Measurements from ENCODE around the gene CTNNA2. TPM values are rescaled to one million over a fixed set of nuclear protein-coding genes. Genes with fewer than 3 reads are reported as not detected.

Gene CTNNA2
- total RNA-seq, 3 donors from 2014 or later = 0.29 to 4.2 (median 1.1) TPM

DNA sequence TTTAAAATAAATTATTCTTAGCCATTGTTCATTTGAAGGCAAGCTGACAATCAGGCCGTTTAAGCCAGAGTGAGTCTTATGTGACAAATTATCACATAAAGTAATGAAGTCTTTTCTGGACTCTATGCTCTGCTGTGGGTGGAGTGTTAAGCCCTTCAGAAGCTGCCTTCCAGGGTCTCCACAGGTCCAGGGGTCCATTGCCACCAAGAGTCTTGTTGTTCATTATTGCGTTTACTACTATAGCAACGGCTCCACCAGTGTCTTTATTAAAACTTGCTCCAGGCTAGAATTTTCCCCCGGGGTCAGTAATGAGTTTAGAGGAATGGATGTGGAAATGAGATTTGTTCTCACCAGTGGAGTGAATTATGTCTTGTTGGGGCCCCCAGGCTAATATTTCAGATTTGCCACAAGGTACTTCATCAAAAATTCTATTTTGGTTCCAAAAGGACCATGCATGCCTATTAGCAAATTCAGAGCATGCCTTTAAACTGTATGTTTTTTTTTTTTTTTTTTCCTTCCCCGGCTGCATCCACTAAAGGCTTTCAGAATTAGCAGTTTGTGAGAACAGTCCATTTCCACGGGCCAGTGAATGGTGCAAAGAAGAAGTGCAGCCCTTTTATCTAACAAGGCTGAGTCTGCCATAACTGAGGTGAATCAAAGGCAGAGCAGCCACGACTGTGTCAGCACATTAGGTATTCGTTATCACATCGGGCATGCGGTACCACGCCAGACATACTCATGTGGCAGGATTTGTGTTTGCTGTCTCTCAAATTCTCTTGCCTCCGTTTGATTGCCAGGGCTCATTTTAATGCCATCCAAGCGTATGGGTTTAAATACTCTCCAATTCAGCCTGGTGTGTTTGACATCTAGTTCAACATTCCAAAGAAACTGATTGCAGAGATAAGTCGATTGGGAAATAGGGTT lies 817.9 kb downstream of the CTNNA2 start:
- no peak for TF ChIP-seq CTCF (IDR thresholded peaks at IDR 0.05)
- Histone ChIP-seq H3K4me3 (no peak overlapping the region), H3K9me3 (no peaks in the 10 kb centered on the region), H3K4me1 (ENCODE audit: low read depth) (no peaks in the 10 kb centered on the region), H3K36me3 (ENCODE audit: low read depth) (no peaks in the 10 kb centered on the region)
- ATAC-seq = no peak
- no peak for DNase-seq
- intact Hi-C loops (cut with DNase I, micrococcal nuclease) = no loop called here

DNA sequence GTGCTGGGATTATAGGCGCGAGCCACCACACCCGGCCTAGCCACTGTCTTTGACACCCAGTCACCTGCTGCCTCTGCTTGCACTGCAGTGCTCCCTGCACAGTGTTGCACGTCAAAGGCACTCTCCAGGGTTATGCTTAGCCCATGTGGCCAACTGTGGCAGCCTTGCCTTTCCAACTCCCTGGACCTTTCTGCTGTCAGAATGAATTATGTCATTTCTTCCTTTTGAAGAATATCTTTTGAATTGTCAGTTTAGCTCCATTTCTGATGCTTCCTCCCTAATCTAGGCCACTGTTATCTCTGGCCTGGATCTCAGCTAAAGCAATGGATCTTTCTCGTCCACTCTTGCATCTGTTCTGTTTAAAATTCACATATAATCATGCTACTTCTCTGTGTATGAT lies 821.0 kb downstream of the CTNNA2 start:
- ATAC-seq (no peak), DNase-seq (no peak)
- Histone ChIP-seq H3K4me1 (ENCODE audit: low read depth) (no peaks in the 10 kb centered on the region), H3K4me3 (no peak overlapping the region), H3K9me3 (no peaks in the 10 kb centered on the region), H3K36me3 (ENCODE audit: low read depth) (no peaks in the 10 kb centered on the region)
- intact Hi-C loops (cut with DNase I, micrococcal nuclease) = no loop called here
- no peak for TF ChIP-seq CTCF (IDR thresholded peaks at IDR 0.05)

GRCh38 chr2:80335411-80335810 lies 822.6 kb downstream of the CTNNA2 start:
- DNase-seq = no peak
- ATAC-seq = no peak
- intact Hi-C loops (cut with DNase I, micrococcal nuclease) = no loop called here
- TF ChIP-seq CTCF (IDR thresholded peaks at IDR 0.05) = no peak
- Histone ChIP-seq H3K4me3 (no peak overlapping the region), H3K4me1 (ENCODE audit: low read depth) (no peaks in the 10 kb centered on the region), H3K9me3 (no peaks in the 10 kb centered on the region), H3K36me3 (ENCODE audit: low read depth) (no peaks in the 10 kb centered on the region)

- Histone ChIP-seq H3K4me3 (no peak overlapping the region), H3K4me1 (ENCODE audit: low read depth) (no peaks in the 10 kb centered on the region), H3K9me3 (no peaks in the 10 kb centered on the region), H3K36me3 (ENCODE audit: low read depth) (no peaks in the 10 kb centered on the region)
- no peak for TF ChIP-seq CTCF (IDR thresholded peaks at IDR 0.05)
- intact Hi-C loops (cut with DNase I, micrococcal nuclease) = no loop called here
- ATAC-seq (no peak), DNase-seq (no peak)
Measured at GRCh38 chr2:80338794-80339193, 825.9 kb downstream of the CTNNA2 start.

- H3K9me3 ChIP-seq = no peaks in the 10 kb centered on the region
- no peaks in the 10 kb centered on the region for H3K4me1 ChIP-seq (ENCODE audit: low read depth)
- no peak for ATAC-seq
- H3K36me3 ChIP-seq (ENCODE audit: low read depth) = no peaks in the 10 kb centered on the region
- no peak for TF ChIP-seq CTCF (IDR thresholded peaks at IDR 0.05)
- no peak overlapping the region for H3K4me3 ChIP-seq
- intact Hi-C loops (cut with DNase I, micrococcal nuclease) = no loop called here
- DNase-seq = no peak
Measured at GRCh38 chr2:80340022-80340421, 827.2 kb downstream of the CTNNA2 start.
